Spinal cord (tissue), 4 donors: ENCODE results near the gene DMRT3. TPM values are rescaled to one million over a fixed set of nuclear protein-coding genes. Genes with fewer than 3 reads are reported as not detected.

Experiments
- polyA plus RNA-seq, 2 donors: library from polyadenylated mRNA; unstranded; fragments of 120-200 nt; gene quantifications; one replicate each; pipeline ENCODE4 v1.2.1, GENCODE V29; 2013; ENCODE audit not compliant: insufficient read length in 2 of 2
- small RNA-seq: library from RNA; depleted of rRNA; stranded (forward); fragments of <200 nt; gene quantifications from one replicate; pipeline ENCODE3, GENCODE V24; 2014; ENCODE audit warnings: low replicate concordance
- total RNA-seq, 2 donors: library from RNA; depleted of rRNA in 1 of 2; stranded (reverse); fragments of 120-200 nt in 1 of 2; fragments of >200 nt in 1 of 2; gene quantifications; one replicate each; pipeline versions ENCODE4 v1.2.3 to v1.2.4, GENCODE V29; 2013 to 2014

Gene DMRT3
- total and polyA plus RNA-seq, 4 donors: 0.30 to 1.0 (median 0.72) TPM

Small RNA genes lying within 50 kb of the gene (small RNA-seq; reads per million reads assigned to genes)
- not detected for gene RNU6-1073P

Other genes with a start within 250 kb of the DMRT3 start
- gene DMRT1, start 135.0 kb upstream of the DMRT3 start, total RNA-seq: under 1 TPM in 1 of 2 donors, not detected in 1; 0.11 TPM
- under 1 TPM in 1 of 2 donors, not detected in 1; 0.14 TPM for gene DMRT1, start 135.0 kb upstream of the DMRT3 start, polyA plus RNA-seq
- 1 to 10 TPM; 1.7 to 2.0 TPM for gene DMRT2, start 73.7 kb downstream of the DMRT3 start, total RNA-seq
- 1 to 10 TPM; 3.2 to 3.9 TPM for gene DMRT2, start 73.7 kb downstream of the DMRT3 start, polyA plus RNA-seq